IMR-90 (cell line): ENCODE results near the gene SDHC. TPM values are rescaled to one million over a fixed set of nuclear protein-coding genes. Genes with fewer than 3 reads are reported as not detected.

Experiments used
- ATAC-seq: fragments of 200-7000 bp; cut with Tn5 transposase; 2 replicates; pipeline ENCODE4 v1.9.1; 2020; ENCODE audit warnings: low read depth, mild to moderate bottlenecking, moderate library complexity
- BruUV-seq: library from RNA; stranded (reverse); fragments of 400-500 nt; replicated peaks from 2 replicates; lab custom pipeline; 2021; lab: Mats Ljungman, UMichigan
- CTCF ChIA-PET: fragments of 300-600 bp; formaldehyde crosslinking; extraction: SDS; loops from one replicate; lab custom pipeline; 2021; ENCODE audit warnings: antibody characterized with exemption; lab: Yijun Ruan, JAX
- POLR2A ChIA-PET: fragments of 300-600 bp; sonication (Branson Sonifier 250); formaldehyde crosslinking; loops from one replicate; lab custom pipeline; 2022; ENCODE audit warnings: antibody characterized with exemption; ENCODE audit not compliant: unreplicated experiment; lab: Charles Lee
- DNase-seq: peaks from one replicate; pipeline ENCODE4 v3.0.0; 2013
- H2AFZ ChIP-seq: replicated peaks from 2 replicates; pipeline ENCODE3; 2013; ENCODE audit warnings: low read length, mild to moderate bottlenecking; ENCODE audit not compliant: poor library complexity
- H2AK5ac ChIP-seq: 2 replicates; pipeline ENCODE4 v1.6.1; 2013; ENCODE audit warnings: low read depth, low read length, inconsistent platforms
- H2AK9ac ChIP-seq: replicated peaks from 2 replicates; pipeline ENCODE3; 2013; ENCODE audit warnings: mild to moderate bottlenecking, low read depth, low read length, moderate library complexity; ENCODE audit not compliant: poor library complexity
- H2BK120ac ChIP-seq: 2 replicates; pipeline ENCODE4 v1.6.1; 2013; ENCODE audit warnings: low read depth, low read length, inconsistent platforms
- H2BK15ac ChIP-seq: 3 replicates; pipeline ENCODE4 v1.6.1; 2013; ENCODE audit warnings: low read depth, low read length, inconsistent platforms
- H2BK20ac ChIP-seq: 2 replicates; pipeline ENCODE4 v1.6.1; 2013; ENCODE audit warnings: low read depth, mild to moderate bottlenecking, inconsistent platforms, low read length, moderate library complexity
- H2BK5ac ChIP-seq: 2 replicates; pipeline ENCODE4 v1.6.1; 2013; ENCODE audit warnings: mild to moderate bottlenecking, low read depth, low read length, inconsistent platforms; ENCODE audit not compliant: poor library complexity, severe bottlenecking
- H3K14ac ChIP-seq: replicated peaks from 2 replicates; pipeline ENCODE4 v1.6.1; 2013; ENCODE audit warnings: low read depth, low read length, inconsistent platforms
- H3K18ac ChIP-seq: 2 replicates; pipeline ENCODE4 v1.6.1; 2013; ENCODE audit warnings: low read depth, low read length, control low read depth
- H3K23ac ChIP-seq: 2 replicates; pipeline ENCODE4 v1.6.1; 2013; ENCODE audit warnings: low read depth, low read length, inconsistent platforms
- H3K27ac ChIP-seq: 2 replicates; pipeline ENCODE4 v1.5.1; 2013; ENCODE audit warnings: mild to moderate bottlenecking, control low read depth, low read length; ENCODE audit not compliant: insufficient read depth
- H3K27me3 ChIP-seq: 2 replicates; pipeline ENCODE4 v1.6.1; 2013; ENCODE audit warnings: low read length; ENCODE audit not compliant: control insufficient read depth, insufficient read depth
- H3K36me3 ChIP-seq: 2 replicates; pipeline ENCODE4 v1.6.1; 2013; ENCODE audit warnings: low read length, mixed read lengths; ENCODE audit not compliant: control insufficient read depth, insufficient read depth
- H3K4ac ChIP-seq: 2 replicates; pipeline ENCODE4 v1.6.1; 2013; ENCODE audit warnings: low read depth, low read length, inconsistent platforms
- H3K4me1 ChIP-seq: 2 replicates; pipeline ENCODE4 v1.6.1; 2013; ENCODE audit warnings: low read length, mixed read lengths; ENCODE audit not compliant: control insufficient read depth, insufficient read depth
- H3K4me2 ChIP-seq: 2 replicates; pipeline ENCODE4 v1.6.1; 2013; ENCODE audit warnings: low read depth, mild to moderate bottlenecking, control low read depth, low read length, moderate library complexity
- H3K4me3 ChIP-seq: 2 replicates; pipeline ENCODE4 v1.5.1; 2013; ENCODE audit warnings: low read depth, mild to moderate bottlenecking, control low read depth, low read length, moderate library complexity; ENCODE audit not compliant: insufficient read depth
- H3K56ac ChIP-seq: 2 replicates; pipeline ENCODE4 v1.6.1; 2013; ENCODE audit warnings: low read length, inconsistent platforms; ENCODE audit not compliant: insufficient read depth; ENCODE audit errors: extremely low read depth
- H3K79me1 ChIP-seq, 2 experiments: 2 replicates each; pipeline ENCODE4 v1.6.1; 2013; ENCODE audit warnings: low read length in 2 of 2, inconsistent platforms in 1 of 2, low read depth in 1 of 2
- H3K9ac ChIP-seq: 2 replicates; pipeline ENCODE4 v1.6.1; 2013; ENCODE audit warnings: low read depth, low read length, control low read depth
- H3K9me1 ChIP-seq: 2 replicates; pipeline ENCODE4 v1.6.1; 2013; ENCODE audit warnings: low read length, inconsistent platforms; ENCODE audit not compliant: insufficient read depth
- H3K9me3 ChIP-seq: 2 replicates; pipeline ENCODE4 v1.6.1; 2013; ENCODE audit warnings: low read length; ENCODE audit not compliant: control insufficient read depth, insufficient read depth
- H4K20me1 ChIP-seq: 2 replicates; pipeline ENCODE4 v1.6.1; 2013; ENCODE audit warnings: low read length, inconsistent platforms; ENCODE audit not compliant: insufficient read depth
- H4K5ac ChIP-seq: 2 replicates; pipeline ENCODE4 v1.6.1; 2013; ENCODE audit warnings: mild to moderate bottlenecking, low read depth, low read length, control low read depth
- H4K8ac ChIP-seq, 2 experiments: 2 replicates each; pipeline ENCODE4 v1.6.1; 2013; ENCODE audit warnings: low read depth in 2 of 2, low read length in 2 of 2, control low read depth in 1 of 2, inconsistent platforms in 1 of 2
- H4K91ac ChIP-seq: 2 replicates; pipeline ENCODE4 v1.6.1; 2013; ENCODE audit warnings: low read depth, low read length, inconsistent platforms; ENCODE audit not compliant: insufficient read depth
- CEBPB ChIP-seq: IDR thresholded peaks from 2 replicates; pipeline ENCODE4 v1.6.1; 2012; ENCODE audit warnings: low read depth, low read length, improper control_type of control experiment
- NFE2L2 ChIP-seq: fragments of 150-350 bp; IDR thresholded peaks from 2 replicates; pipeline ENCODE4 v1.6.1; 2016; ENCODE audit warnings: low read depth, mild to moderate bottlenecking, low read length
- POLR2A ChIP-seq: IDR thresholded peaks from 2 replicates; pipeline ENCODE4 v1.6.1; 2012; ENCODE audit warnings: mild to moderate bottlenecking, low read depth, low read length
- WGBS, 2 experiments: methylation state at CpG; one replicate each; pipeline versions ENCODE4 v1.1.5 to v1.1.7; 2013; ENCODE audit warnings: missing lambda C conversion rate in 2 of 2; ENCODE audit not compliant: insufficient read length in 1 of 2; ENCODE audit errors: extremely low coverage in 2 of 2; 5-methylcytosine and 5-hydroxymethylcytosine counted together
- dilution Hi-C: fragments of 300-500 bp; cut with HindIII; formaldehyde crosslinking; loops from one replicate; pipeline ENCODE4 v1.14.3; 2018; ENCODE audit warnings: low sequenced_read_pairs; ENCODE audit not compliant: unreplicated experiment
- in situ Hi-C: fragments of 300-500 bp; cut with MboI; formaldehyde crosslinking; loops from 3 replicates; pipeline ENCODE4 v1.14.3; 2019; ENCODE audit warnings: low sequenced_read_pairs, inconsistent platforms, mixed read lengths
- intact Hi-C: fragments of 100-400 bp; cut with micrococcal nuclease; formaldehyde crosslinking; loops from 2 replicates; pipeline ENCODE4 v1.10.0; 2022
- polyA plus RNA-seq, 3 experiments: library from polyadenylated mRNA; depleted of rRNA; stranded (reverse); fragments of >200 nt; gene quantifications; 2 replicates each; pipeline ENCODE4 v1.2.3, GENCODE V29; 2012; ENCODE audit warnings: low replicate concordance in 1 of 3
- total RNA-seq: library from RNA; depleted of rRNA; stranded (reverse); fragments of >200 nt; gene quantifications from 2 replicates; pipeline ENCODE4 v1.2.3, GENCODE V29; 2012

SDHC gene
- total and polyA plus RNA-seq, 2 of the 4 experiments (the other 2 are of a cell fraction) = 158 to 235 TPM

DNA sequence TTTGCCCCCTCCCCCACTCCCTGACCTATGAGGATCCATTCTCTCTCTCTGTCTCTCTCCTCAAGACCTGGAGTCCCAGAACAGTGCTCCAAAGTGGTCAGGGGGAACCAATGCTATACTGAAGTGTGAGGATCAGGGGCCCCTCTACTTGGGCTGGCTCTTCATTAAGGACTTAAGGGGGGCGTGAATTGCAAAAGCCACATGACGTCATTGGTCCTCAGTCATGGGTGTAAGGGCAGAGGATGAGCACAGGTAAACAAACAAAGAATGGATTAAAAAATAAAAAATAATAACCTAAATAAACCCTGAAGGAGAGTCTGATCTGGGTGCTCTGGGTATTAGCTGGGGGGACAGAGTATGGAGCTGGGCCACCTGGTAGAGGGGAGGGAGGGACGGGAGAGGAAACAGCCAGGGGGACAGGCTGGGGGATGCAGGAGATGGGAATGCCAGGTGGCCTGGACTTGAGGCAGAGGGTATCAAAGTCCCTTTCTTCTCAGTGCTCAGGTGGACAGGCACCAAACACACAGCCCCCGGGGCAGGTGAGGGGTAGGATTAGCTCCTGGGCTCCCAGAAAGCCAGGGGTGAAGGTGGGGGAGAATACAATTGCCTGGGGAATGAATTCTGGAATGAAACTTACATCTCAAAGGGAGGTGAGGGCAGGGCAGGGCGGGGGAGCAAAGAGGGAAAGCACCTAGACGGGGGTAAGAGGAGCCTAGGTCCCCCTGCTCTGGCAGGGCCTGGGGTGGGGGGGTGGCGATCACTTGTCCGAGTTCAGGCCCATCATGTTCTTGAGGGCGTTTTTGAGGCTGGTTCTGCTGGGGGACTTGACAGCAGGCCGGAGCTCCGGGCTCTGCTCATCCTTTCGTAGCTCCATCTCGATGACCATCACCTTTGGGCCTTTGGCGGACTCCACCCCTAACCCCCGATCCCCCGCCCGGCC lies 9.0 kb upstream of the SDHC start (continued):
- no peak for TF ChIP-seq NFE2L2
- no peak for TF ChIP-seq POLR2A

DNA sequence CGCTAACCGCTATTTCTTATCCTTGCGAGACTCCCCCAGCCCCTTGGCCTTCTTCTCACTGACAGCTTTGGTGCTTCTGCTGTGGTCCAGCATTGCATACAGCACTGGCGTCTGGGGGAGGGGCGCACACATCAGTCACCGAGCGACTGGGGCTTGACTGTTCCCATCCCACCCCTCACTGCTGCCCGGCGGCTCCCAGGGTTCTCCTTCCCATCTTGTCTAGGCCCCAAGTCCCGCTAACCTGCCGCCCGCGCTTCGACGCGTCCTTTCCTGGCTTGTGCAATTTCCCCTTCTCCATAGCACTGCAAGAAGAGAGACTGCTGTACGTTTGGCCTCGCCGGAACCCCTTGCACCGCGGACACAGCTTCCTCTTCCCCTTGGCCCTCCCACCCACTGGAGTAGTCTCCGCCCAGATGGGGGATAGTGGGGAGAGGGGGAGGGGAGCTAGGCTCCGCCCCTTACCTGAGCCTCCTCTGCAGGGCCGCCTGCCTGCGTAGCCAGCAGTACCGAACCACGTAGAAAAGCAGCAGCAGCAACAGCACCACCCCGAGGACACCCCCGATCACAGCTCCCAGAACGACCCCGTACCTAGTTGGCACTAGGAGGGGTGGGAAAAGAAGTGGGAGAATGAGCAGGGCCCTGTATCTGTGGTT lies 8.2 kb upstream of the SDHC start:
- TF ChIP-seq POLR2A = no peak
- 0 out of 2 replicates have a peak, but pooled peaks have one; percentile 44 for TF ChIP-seq CEBPB
- POLR2A ChIA-PET = no interaction called here
- peak overlapping the region; percentile 64 for H3K4me2 ChIP-seq
- no peak overlapping the region for H2BK120ac ChIP-seq
- in situ Hi-C loops (no loop called here), dilution Hi-C loops (no loop called here), intact Hi-C loops (no loop called here)
- peak overlapping the region; percentile 82 to 98 for H4K8ac ChIP-seq
- H3K9ac ChIP-seq = peak overlapping the region; percentile 37
- H2BK20ac ChIP-seq = no peak overlapping the region
- H3K4ac ChIP-seq = peak overlapping the region; percentile 59
- H4K5ac ChIP-seq = peak overlapping the region; percentile 38; the same call in 1 of the 2 replicates
- 2% methylated on average over 11 of the region's 31 CpGs; no CpG with 5 or more reads in 1 of the 2 experiments for WGBS, 2 experiments
- CTCF ChIA-PET = no interaction called here
- no peaks in the 10 kb centered on the region for H3K36me3 ChIP-seq
- no TSS peak for BruUV-seq
- H3K79me1 ChIP-seq = no peaks in the 10 kb centered on the region; a peak in 1 of 4 replicates
- H4K20me1 ChIP-seq = no peaks in the 10 kb centered on the region
- peaks cover 7% of the 10 kb centered on the region; the same call in 1 of the 2 replicates for H3K9me1 ChIP-seq
- peak overlapping the region; percentile 46 for H3K4me3 ChIP-seq
- peaks cover 5% of the 10 kb centered on the region; the same call in 1 of the 2 replicates for H3K27me3 ChIP-seq
- H4K91ac ChIP-seq = peak overlapping the region; percentile 50; the same call in 1 of the 2 replicates
- H2AFZ ChIP-seq = peak overlapping the region; percentile 89
- H3K18ac ChIP-seq = no peak overlapping the region; the same call in 1 of the 2 replicates
- DNase-seq = peak; percentile 21
- ATAC-seq = peak; percentile 65
- H3K23ac ChIP-seq = no peak overlapping the region
- H2BK15ac ChIP-seq = no peak overlapping the region
- no peak overlapping the region for H3K27ac ChIP-seq
- peaks cover 10% of the 10 kb centered on the region; the same call in 1 of the 2 replicates for H3K4me1 ChIP-seq
- no peak overlapping the region for H2AK5ac ChIP-seq
- peak overlapping the region; percentile 60 for H2AK9ac ChIP-seq
- H3K14ac ChIP-seq = 0 out of 2 replicates have a peak overlapping the region, but pooled peaks have one; percentile 6
- H3K9me3 ChIP-seq = no peaks in the 10 kb centered on the region
- H3K56ac ChIP-seq = no peak overlapping the region
- no peak overlapping the region for H2BK5ac ChIP-seq
